Osteocyte (in vitro differentiated cells): ENCODE measurements around the gene KCTD3. TPM values are rescaled to one million over a fixed set of nuclear protein-coding genes. Genes with fewer than 3 reads are reported as not detected.

ENCODE experiments used
- DNase-seq: peaks from one replicate; pipeline ENCODE4 v3.0.0; 2021; ENCODE audit warnings: mixed read lengths; ENCODE audit not compliant: unreplicated experiment; ENCODE audit errors: extremely low spot score
- H3K27ac Mint-ChIP-seq: one replicate; pipeline ENCODE4 v1.8.0; 2021; ENCODE audit warnings: mild to moderate bottlenecking, mixed read lengths; ENCODE audit not compliant: unreplicated experiment
- H3K27me3 Mint-ChIP-seq: one replicate; pipeline ENCODE4 v1.8.0; 2021; ENCODE audit warnings: mixed read lengths; ENCODE audit not compliant: unreplicated experiment
- H3K36me3 Mint-ChIP-seq: one replicate; pipeline ENCODE4 v1.8.0; 2021; ENCODE audit warnings: mixed read lengths; ENCODE audit not compliant: unreplicated experiment
- H3K4me1 Mint-ChIP-seq: one replicate; pipeline ENCODE4 v1.8.0; 2021; ENCODE audit warnings: mixed read lengths; ENCODE audit not compliant: unreplicated experiment
- H3K4me3 Mint-ChIP-seq: one replicate; pipeline ENCODE4 v1.8.0; 2021; ENCODE audit warnings: mild to moderate bottlenecking, moderate library complexity, mixed read lengths; ENCODE audit not compliant: unreplicated experiment
- H3K9me3 Mint-ChIP-seq: one replicate; pipeline ENCODE4 v1.8.0; 2021; ENCODE audit warnings: mixed read lengths; ENCODE audit not compliant: unreplicated experiment
- total RNA-seq: library from RNA; stranded (reverse); gene quantifications from 2 replicates; pipeline ENCODE4 v1.2.1, GENCODE V29; 2021
- TF ChIP-seq, protein P1 (sequence below): fragments of 200-600 bp; sonication (generic); IDR thresholded peaks from 2 replicates; pipeline ENCODE4 v1.5.0; 2021; ENCODE audit warnings: antibody characterized with exemption, mild to moderate bottlenecking, moderate library complexity

The KCTD3 gene
- total RNA-seq, 1 donor from 2014 or later: 32.8 TPM

DNA sequence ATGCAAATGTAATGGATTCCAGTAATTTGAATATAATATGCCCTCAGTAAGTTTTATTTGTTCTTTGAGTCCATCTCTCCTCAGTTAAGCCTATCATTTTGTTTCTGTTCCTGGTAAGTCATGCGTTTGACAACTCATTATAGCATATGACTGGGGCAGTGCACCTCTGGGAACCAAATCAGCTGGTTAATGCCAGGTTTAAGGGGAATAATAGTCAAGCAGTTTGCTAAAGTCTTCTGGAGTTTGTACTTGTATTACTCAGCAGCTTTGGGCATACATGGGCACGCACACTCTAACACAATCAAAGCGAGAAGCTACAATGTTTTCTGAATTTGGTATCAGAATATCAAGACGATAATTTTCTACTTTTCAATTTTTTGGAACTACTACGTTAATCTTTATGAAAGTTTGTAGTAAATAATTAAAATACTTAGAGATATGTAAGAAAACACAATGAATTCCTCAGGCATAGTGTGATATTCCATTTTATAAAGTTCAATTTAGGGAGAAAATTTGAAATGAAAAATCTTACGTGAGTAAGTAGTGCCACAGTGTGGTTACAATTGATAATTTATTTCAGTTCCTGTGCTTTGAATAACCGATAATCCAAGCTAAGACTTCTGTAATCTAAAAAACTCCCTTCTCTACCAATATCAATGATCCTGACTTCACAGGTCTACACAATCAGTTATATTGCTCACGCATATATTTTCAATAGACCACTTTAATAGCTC is 43.8 kb upstream of the KCTD3 start:
- no peak for DNase-seq
- Mint-ChIP-seq H3K27me3 (peaks cover 6% of the 10 kb centered on the region), H3K4me3 (no peak overlapping the region)

DNA sequence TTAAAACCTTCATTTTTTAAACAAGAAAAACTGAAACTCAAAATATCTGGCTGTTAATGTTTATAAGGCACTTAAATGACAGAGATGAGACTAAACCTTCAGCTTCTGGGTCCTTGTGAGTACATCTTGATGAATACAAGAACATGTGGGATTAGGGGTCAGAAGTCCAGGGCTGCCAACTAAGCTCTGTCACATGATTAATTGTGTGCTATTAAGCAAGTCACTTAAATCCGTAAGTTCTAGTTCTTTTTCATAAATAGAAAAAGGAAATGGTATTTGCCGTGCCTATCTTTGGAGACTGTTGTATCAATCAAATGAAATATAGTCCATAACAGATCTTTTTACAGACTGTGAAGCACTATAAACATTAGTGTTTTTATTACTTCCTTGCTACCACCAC is 43.2 kb upstream of the KCTD3 start:
- no peak overlapping the region for H3K4me3 Mint-ChIP-seq
- H3K27ac Mint-ChIP-seq: no peak overlapping the region
- H3K36me3 Mint-ChIP-seq: no peaks in the 10 kb centered on the region
- no peaks in the 10 kb centered on the region for H3K9me3 Mint-ChIP-seq
- H3K4me1 Mint-ChIP-seq: no peaks in the 10 kb centered on the region
- TF ChIP-seq, protein P1, sequence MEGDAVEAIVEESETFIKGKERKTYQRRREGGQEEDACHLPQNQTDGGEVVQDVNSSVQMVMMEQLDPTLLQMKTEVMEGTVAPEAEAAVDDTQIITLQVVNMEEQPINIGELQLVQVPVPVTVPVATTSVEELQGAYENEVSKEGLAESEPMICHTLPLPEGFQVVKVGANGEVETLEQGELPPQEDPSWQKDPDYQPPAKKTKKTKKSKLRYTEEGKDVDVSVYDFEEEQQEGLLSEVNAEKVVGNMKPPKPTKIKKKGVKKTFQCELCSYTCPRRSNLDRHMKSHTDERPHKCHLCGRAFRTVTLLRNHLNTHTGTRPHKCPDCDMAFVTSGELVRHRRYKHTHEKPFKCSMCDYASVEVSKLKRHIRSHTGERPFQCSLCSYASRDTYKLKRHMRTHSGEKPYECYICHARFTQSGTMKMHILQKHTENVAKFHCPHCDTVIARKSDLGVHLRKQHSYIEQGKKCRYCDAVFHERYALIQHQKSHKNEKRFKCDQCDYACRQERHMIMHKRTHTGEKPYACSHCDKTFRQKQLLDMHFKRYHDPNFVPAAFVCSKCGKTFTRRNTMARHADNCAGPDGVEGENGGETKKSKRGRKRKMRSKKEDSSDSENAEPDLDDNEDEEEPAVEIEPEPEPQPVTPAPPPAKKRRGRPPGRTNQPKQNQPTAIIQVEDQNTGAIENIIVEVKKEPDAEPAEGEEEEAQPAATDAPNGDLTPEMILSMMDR: no peak
- peaks cover 11% of the 10 kb centered on the region for H3K27me3 Mint-ChIP-seq
- no peak for DNase-seq

More for the DNA sequence above, 43.8 kb upstream of the KCTD3 start:
- Mint-ChIP-seq H3K36me3 (no peaks in the 10 kb centered on the region), H3K9me3 (no peaks in the 10 kb centered on the region), H3K4me1 (no peaks in the 10 kb centered on the region), H3K27ac (no peak overlapping the region)
- TF ChIP-seq, protein P1: peak; percentile 41

- DNase-seq: no peak
- peaks cover 14% of the 10 kb centered on the region for H3K27me3 Mint-ChIP-seq
- no peaks in the 10 kb centered on the region for H3K36me3 Mint-ChIP-seq
- H3K9me3 Mint-ChIP-seq: no peaks in the 10 kb centered on the region
- H3K4me3 Mint-ChIP-seq: no peak overlapping the region
- H3K4me1 Mint-ChIP-seq: no peaks in the 10 kb centered on the region
- TF ChIP-seq, protein P1: peak; percentile 69
- no peak overlapping the region for H3K27ac Mint-ChIP-seq
These were observed 40.8 kb upstream of the KCTD3 start for GRCh38 chr1:215526147-215526845.

GRCh38 chr1:215526846-215527151 is 40.3 kb upstream of the KCTD3 start:
- TF ChIP-seq, protein P1: no peak
- H3K4me3 Mint-ChIP-seq: no peak overlapping the region
- no peaks in the 10 kb centered on the region for H3K36me3 Mint-ChIP-seq

GRCh38 chr1:215529111-215529510 is 38.0 kb upstream of the KCTD3 start:
- H3K9me3 Mint-ChIP-seq: no peaks in the 10 kb centered on the region
- H3K27me3 Mint-ChIP-seq: peaks cover 25% of the 10 kb centered on the region
- TF ChIP-seq, protein P1: no peak
- DNase-seq: no peak
- no peaks in the 10 kb centered on the region for H3K36me3 Mint-ChIP-seq
- no peaks in the 10 kb centered on the region for H3K4me1 Mint-ChIP-seq
- no peak overlapping the region for H3K27ac Mint-ChIP-seq
- no peak overlapping the region for H3K4me3 Mint-ChIP-seq

More at GRCh38 chr1:215526846-215527151, 40.3 kb upstream of the KCTD3 start:
- H3K27ac Mint-ChIP-seq: no peak overlapping the region
- no peaks in the 10 kb centered on the region for H3K9me3 Mint-ChIP-seq
- DNase-seq: no peak
- no peaks in the 10 kb centered on the region for H3K4me1 Mint-ChIP-seq
- peaks cover 14% of the 10 kb centered on the region for H3K27me3 Mint-ChIP-seq
